Left ventricle myocardium inferior (tissue), 1 donor: ENCODE measurements around the gene NETO2. TPM values are rescaled to one million over a fixed set of nuclear protein-coding genes. Genes with fewer than 3 reads are reported as not detected.

Source experiments
- DNase-seq: peaks from one replicate; pipeline ENCODE4 v3.0.0-alpha.2; 2020
- H3K27ac ChIP-seq: fragments of 200-600 bp; replicated peaks from 2 replicates; pipeline ENCODE4 v1.8.0; 2021
- H3K27me3 ChIP-seq: fragments of 200-600 bp; 2 replicates; pipeline ENCODE4 v1.8.0; 2021; ENCODE audit warnings: low read depth
- H3K36me3 ChIP-seq: fragments of 200-600 bp; 2 replicates; pipeline ENCODE4 v1.8.0; 2021
- H3K4me1 ChIP-seq: fragments of 200-600 bp; 2 replicates; pipeline ENCODE4 v1.8.0; 2021
- H3K4me3 ChIP-seq: fragments of 200-600 bp; 2 replicates; pipeline ENCODE4 v1.8.0; 2021; ENCODE audit warnings: mild to moderate bottlenecking, moderate library complexity
- H3K9me3 ChIP-seq: fragments of 200-600 bp; replicated peaks from 2 replicates; pipeline ENCODE4 v1.8.0; 2021
- intact Hi-C: fragments of 100-400 bp; cut with micrococcal nuclease; formaldehyde crosslinking; loops from one replicate; pipeline ENCODE4 v1.11.0; 2022
- total RNA-seq: library from RNA; stranded (reverse); fragmentation: NEBNext Ultra II Directional; extraction: Animal tissue kit (Norgen Biotek cat#: 25700); gene quantifications from one replicate; pipeline ENCODE4 v1.2.1, GENCODE V29; 2021
- TF ChIP-seq, protein P1 (sequence below): fragments of 200-600 bp; IDR thresholded peaks from 2 replicates; pipeline ENCODE4 v1.8.0; 2021; ENCODE audit warnings: antibody characterized with exemption, mild to moderate bottlenecking, borderline replicate concordance
- donor health status: DM: no; HTN: yes; CAD: no; lungs with severe emphysema.

The NETO2 gene
- total RNA-seq, 1 donor from 2014 or later: 4.4 TPM

DNA sequence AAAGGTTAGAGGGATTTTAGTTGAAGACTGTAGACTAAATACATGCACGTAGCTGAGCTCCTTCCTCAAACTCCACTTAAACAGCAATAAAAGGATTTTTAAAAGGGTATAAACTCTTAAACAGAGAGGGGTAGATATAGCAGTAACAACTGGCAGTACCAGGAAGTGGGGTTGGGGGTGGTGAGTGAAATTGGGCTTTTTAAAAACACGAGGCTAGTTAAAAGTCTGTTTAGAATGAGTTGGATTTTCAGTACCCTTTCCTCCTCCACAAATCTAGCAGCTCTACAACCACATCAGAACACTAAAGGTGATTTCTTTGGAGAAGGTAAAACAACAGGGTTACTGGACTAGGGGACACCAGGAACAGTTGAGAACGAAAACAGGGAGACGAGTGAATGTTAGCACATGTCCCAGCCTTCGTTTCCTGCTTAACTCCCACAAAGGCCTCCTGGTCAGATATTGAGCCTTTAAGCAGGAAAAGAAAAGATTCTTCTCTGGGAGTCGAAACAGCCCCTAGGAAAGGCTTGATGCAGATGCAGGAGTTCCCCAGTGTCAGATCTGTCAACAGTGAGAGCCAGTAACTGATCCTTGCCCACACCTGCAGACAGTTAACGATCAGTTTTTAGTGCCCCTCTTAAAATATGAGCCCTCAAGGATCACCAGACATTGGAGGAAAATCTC is 13.8 kb downstream of the NETO2 start:
- no peaks in the 10 kb centered on the region for H3K27me3 ChIP-seq
- H3K4me1 ChIP-seq: no peaks in the 10 kb centered on the region
- no peaks in the 10 kb centered on the region for H3K9me3 ChIP-seq
- no peak overlapping the region for H3K27ac ChIP-seq
- no peaks in the 10 kb centered on the region for H3K36me3 ChIP-seq
- intact Hi-C loops: loop anchor here (5.0 kb wide), 1 partner anchor 1022 kb away; no protein-coding TSS in a partner anchor
- TF ChIP-seq, protein P1, sequence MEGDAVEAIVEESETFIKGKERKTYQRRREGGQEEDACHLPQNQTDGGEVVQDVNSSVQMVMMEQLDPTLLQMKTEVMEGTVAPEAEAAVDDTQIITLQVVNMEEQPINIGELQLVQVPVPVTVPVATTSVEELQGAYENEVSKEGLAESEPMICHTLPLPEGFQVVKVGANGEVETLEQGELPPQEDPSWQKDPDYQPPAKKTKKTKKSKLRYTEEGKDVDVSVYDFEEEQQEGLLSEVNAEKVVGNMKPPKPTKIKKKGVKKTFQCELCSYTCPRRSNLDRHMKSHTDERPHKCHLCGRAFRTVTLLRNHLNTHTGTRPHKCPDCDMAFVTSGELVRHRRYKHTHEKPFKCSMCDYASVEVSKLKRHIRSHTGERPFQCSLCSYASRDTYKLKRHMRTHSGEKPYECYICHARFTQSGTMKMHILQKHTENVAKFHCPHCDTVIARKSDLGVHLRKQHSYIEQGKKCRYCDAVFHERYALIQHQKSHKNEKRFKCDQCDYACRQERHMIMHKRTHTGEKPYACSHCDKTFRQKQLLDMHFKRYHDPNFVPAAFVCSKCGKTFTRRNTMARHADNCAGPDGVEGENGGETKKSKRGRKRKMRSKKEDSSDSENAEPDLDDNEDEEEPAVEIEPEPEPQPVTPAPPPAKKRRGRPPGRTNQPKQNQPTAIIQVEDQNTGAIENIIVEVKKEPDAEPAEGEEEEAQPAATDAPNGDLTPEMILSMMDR: no peak
- DNase-seq: no peak
- H3K4me3 ChIP-seq: no peak overlapping the region

DNA sequence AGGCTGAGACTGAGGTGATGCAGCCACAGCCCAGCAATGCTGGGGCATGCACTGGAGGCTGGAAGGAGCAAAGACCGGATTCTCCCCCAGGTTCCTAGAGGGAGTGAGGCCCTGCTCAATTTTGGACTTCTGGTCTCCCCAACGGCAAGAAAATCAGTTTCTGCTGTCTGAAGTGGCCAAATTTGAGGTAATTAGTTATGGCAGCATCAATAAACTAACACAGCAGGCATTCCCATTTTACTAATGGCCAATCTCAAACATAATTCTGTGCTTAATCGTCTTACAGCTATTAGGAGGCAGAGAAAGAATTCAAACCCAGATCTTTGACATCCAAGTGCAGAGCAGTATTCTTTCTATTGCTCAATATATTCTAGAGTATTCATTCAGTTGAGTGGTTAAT is 16.2 kb downstream of the NETO2 start:
- intact Hi-C loops: no loop called here
- TF ChIP-seq, protein P1: no peak
- H3K27ac ChIP-seq: no peak overlapping the region
- H3K9me3 ChIP-seq: no peaks in the 10 kb centered on the region
- H3K4me3 ChIP-seq: no peak overlapping the region
- DNase-seq: no peak
- no peaks in the 10 kb centered on the region for H3K36me3 ChIP-seq
- H3K4me1 ChIP-seq: no peaks in the 10 kb centered on the region
- no peaks in the 10 kb centered on the region for H3K27me3 ChIP-seq

DNA sequence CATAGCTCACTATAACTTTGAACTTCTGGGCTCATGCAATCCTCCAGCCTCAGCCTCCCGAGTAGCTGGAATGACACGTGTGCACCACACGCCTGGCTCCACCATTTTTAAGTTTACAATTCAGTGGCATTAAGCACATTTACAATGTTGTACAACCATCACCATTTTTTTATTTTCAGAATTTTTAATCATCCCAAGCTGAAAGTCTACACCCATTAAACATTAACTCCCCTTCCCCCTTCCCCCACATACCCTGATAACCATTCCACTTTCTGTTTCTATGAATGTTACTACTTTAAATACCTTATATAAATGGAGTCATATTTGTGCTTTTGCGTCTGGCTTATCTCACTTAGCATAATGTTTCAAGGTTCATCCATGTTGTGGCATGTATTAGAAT is 18.0 kb downstream of the NETO2 start:
- H3K27me3 ChIP-seq: no peaks in the 10 kb centered on the region

DNA sequence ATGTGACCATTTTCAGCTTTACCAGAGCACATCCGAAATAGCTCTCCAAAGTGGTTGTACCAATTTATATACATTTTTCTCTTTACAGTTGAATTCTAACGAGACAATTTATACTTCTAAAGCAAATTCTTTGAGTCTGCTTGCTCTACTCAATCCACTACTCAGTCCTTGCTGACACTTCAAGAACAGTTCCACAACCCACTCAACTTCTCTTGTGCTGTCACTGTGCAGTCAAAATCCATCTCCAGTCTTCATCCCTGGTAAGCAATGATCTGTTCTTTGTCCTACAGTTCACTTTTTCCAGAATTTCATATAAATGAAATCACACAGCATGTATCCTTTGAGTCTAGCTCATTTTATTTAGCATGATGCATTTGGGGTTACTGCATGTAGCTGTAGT is 30.6 kb downstream of the NETO2 start:
- no peak for DNase-seq
- no peak overlapping the region for H3K4me3 ChIP-seq
- intact Hi-C loops: no loop called here
- H3K36me3 ChIP-seq: no peaks in the 10 kb centered on the region
- no peaks in the 10 kb centered on the region for H3K9me3 ChIP-seq
- TF ChIP-seq, protein P1: no peak
- H3K4me1 ChIP-seq: no peaks in the 10 kb centered on the region
- H3K27ac ChIP-seq: no peak overlapping the region
- no peaks in the 10 kb centered on the region for H3K27me3 ChIP-seq

More for the DNA sequence above, 18.0 kb downstream of the NETO2 start:
- H3K36me3 ChIP-seq: no peaks in the 10 kb centered on the region
- no peaks in the 10 kb centered on the region for H3K9me3 ChIP-seq
- H3K27ac ChIP-seq: no peak overlapping the region
- no peaks in the 10 kb centered on the region for H3K4me1 ChIP-seq
- H3K4me3 ChIP-seq: no peak overlapping the region
- TF ChIP-seq, protein P1: no peak
- intact Hi-C loops: no loop called here
- no peak for DNase-seq

DNA sequence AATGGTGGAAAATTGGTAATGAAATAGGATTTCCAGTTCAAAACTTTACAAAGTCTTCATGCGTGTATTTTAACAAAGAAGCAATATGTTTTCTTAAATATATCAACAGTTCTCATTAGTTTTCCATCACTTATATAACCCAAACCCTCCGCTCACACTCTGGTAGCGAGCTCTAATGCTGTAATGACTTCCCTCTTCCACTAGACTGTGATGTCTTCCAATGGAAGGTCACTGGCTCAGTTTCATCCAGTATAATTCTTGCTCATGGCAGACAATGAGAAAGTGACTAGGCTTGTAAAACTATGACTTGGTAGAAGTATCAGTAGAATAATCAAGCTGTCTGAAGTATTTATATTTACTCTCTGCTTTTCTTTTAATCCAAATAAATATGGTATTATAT is 32.8 kb downstream of the NETO2 start:
- intact Hi-C loops: no loop called here
- H3K27me3 ChIP-seq: no peaks in the 10 kb centered on the region
- H3K27ac ChIP-seq: no peak overlapping the region
- no peak for DNase-seq
- H3K4me3 ChIP-seq: no peak overlapping the region
- no peaks in the 10 kb centered on the region for H3K4me1 ChIP-seq
- H3K36me3 ChIP-seq: no peaks in the 10 kb centered on the region
- TF ChIP-seq, protein P1: no peak
- H3K9me3 ChIP-seq: no peaks in the 10 kb centered on the region
